Panc1 (cell line): ENCODE data around the gene KIAA0586.

Experiments
- POLR2AphosphoS5 ChIP-seq: IDR thresholded peaks from 2 replicates; pipeline ENCODE4 v1.6.1; 2012; ENCODE audit warnings: mild to moderate bottlenecking, low read depth, low read length, moderate library complexity
- SIN3A ChIP-seq: IDR thresholded peaks from 2 replicates; pipeline ENCODE4 v1.6.1; 2012; ENCODE audit warnings: low read depth, mild to moderate bottlenecking, low read length, moderate library complexity, borderline replicate concordance; ENCODE audit not compliant: insufficient read depth
- TCF7L2 ChIP-seq: IDR thresholded peaks from 2 replicates; pipeline ENCODE4 v1.6.1; 2011; ENCODE audit warnings: mild to moderate bottlenecking, low read depth, low read length, inconsistent platforms
- TF ChIP-seq, protein P1 (sequence below): fragments of 450-650 bp; IDR thresholded peaks from 2 replicates; pipeline ENCODE4 v1.5.1; 2017; ENCODE audit warnings: mild to moderate bottlenecking
- TF ChIP-seq, protein P2 (sequence below), 2 experiments: IDR thresholded peaks; 2 replicates each; pipeline ENCODE4 v1.6.1; 2011 to 2012; ENCODE audit warnings: low read depth in 2 of 2, control low read depth in 1 of 2, low read length in 1 of 2, mild to moderate bottlenecking in 1 of 2, moderate library complexity in 1 of 2; ENCODE audit not compliant: insufficient read depth in 1 of 2

DNA sequence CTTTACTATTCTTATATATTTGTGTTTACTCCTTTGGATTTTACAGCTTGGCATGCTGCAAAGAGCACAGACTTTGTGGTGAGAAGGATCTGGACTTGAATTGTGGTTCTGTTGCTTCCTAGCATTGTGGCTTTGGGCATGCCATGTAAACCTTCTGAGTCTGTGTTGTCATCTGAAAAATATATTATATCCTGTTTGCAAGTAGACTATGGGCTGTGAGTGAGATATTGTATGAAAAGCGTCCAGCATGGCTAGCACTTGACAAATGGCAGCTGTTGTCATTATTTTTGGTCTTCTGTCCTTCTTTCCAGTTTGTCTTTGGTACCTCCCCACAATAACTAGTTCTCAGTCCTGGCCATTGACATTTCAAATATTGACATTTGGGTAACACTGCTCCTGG is 148.4 kb downstream of the KIAA0586 start:
- TF ChIP-seq, protein P1, sequence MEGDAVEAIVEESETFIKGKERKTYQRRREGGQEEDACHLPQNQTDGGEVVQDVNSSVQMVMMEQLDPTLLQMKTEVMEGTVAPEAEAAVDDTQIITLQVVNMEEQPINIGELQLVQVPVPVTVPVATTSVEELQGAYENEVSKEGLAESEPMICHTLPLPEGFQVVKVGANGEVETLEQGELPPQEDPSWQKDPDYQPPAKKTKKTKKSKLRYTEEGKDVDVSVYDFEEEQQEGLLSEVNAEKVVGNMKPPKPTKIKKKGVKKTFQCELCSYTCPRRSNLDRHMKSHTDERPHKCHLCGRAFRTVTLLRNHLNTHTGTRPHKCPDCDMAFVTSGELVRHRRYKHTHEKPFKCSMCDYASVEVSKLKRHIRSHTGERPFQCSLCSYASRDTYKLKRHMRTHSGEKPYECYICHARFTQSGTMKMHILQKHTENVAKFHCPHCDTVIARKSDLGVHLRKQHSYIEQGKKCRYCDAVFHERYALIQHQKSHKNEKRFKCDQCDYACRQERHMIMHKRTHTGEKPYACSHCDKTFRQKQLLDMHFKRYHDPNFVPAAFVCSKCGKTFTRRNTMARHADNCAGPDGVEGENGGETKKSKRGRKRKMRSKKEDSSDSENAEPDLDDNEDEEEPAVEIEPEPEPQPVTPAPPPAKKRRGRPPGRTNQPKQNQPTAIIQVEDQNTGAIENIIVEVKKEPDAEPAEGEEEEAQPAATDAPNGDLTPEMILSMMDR: no peak
- TF ChIP-seq POLR2AphosphoS5: no peak
- no peak for TF ChIP-seq SIN3A
- TF ChIP-seq TCF7L2: no peak
- TF ChIP-seq, protein P2, sequence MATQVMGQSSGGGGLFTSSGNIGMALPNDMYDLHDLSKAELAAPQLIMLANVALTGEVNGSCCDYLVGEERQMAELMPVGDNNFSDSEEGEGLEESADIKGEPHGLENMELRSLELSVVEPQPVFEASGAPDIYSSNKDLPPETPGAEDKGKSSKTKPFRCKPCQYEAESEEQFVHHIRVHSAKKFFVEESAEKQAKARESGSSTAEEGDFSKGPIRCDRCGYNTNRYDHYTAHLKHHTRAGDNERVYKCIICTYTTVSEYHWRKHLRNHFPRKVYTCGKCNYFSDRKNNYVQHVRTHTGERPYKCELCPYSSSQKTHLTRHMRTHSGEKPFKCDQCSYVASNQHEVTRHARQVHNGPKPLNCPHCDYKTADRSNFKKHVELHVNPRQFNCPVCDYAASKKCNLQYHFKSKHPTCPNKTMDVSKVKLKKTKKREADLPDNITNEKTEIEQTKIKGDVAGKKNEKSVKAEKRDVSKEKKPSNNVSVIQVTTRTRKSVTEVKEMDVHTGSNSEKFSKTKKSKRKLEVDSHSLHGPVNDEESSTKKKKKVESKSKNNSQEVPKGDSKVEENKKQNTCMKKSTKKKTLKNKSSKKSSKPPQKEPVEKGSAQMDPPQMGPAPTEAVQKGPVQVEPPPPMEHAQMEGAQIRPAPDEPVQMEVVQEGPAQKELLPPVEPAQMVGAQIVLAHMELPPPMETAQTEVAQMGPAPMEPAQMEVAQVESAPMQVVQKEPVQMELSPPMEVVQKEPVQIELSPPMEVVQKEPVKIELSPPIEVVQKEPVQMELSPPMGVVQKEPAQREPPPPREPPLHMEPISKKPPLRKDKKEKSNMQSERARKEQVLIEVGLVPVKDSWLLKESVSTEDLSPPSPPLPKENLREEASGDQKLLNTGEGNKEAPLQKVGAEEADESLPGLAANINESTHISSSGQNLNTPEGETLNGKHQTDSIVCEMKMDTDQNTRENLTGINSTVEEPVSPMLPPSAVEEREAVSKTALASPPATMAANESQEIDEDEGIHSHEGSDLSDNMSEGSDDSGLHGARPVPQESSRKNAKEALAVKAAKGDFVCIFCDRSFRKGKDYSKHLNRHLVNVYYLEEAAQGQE (IDR thresholded peaks at IDR 0.05; ENCODE audit: insufficient read depth in 1 of 2, low read depth in 2 of 2, low read length in 1 of 2): no peak
